GM23248 (cell line): Measurements from ENCODE around the gene MVP. TPM values are rescaled to one million over a fixed set of nuclear protein-coding genes. Genes with fewer than 3 reads are reported as not detected.

Experiments used
- DNase-seq: peaks from one replicate; pipeline ENCODE4 v3.0.0-alpha.2; 2015
- H2AFZ ChIP-seq: fragments of 200-600 bp; sonication (generic); 2 replicates; pipeline ENCODE4 v1.6.1; 2016; ENCODE audit warnings: antibody characterized with exemption
- H3F3A ChIP-seq: fragments of 200-600 bp; sonication (generic); 2 replicates; pipeline ENCODE4 v1.6.1; 2016; ENCODE audit warnings: mild to moderate bottlenecking, antibody characterized with exemption, mixed run types; ENCODE audit not compliant: insufficient read depth
- H3K27ac ChIP-seq: fragments of 200-600 bp; sonication (generic); 2 replicates; pipeline ENCODE4 v1.5.1; 2016; ENCODE audit warnings: mild to moderate bottlenecking
- H3K27me3 ChIP-seq: fragments of 200-600 bp; sonication (generic); replicated peaks from 2 replicates; pipeline ENCODE4 v1.6.1; 2016; ENCODE audit warnings: mild to moderate bottlenecking; ENCODE audit not compliant: insufficient read depth
- H3K36me3 ChIP-seq: fragments of 200-600 bp; sonication (generic); 2 replicates; pipeline ENCODE4 v1.6.1; 2016; ENCODE audit warnings: low read depth, mild to moderate bottlenecking
- H3K4me1 ChIP-seq: fragments of 200-600 bp; sonication (generic); 2 replicates; pipeline ENCODE4 v1.6.1; 2016; ENCODE audit warnings: mild to moderate bottlenecking; ENCODE audit not compliant: insufficient read depth
- H3K4me2 ChIP-seq: fragments of 200-600 bp; sonication (generic); one replicate; pipeline ENCODE4 v1.6.1; 2016; ENCODE audit warnings: mild to moderate bottlenecking; ENCODE audit not compliant: unreplicated experiment
- H3K4me3 ChIP-seq: fragments of 200-600 bp; sonication (generic); 2 replicates; pipeline ENCODE4 v1.5.1; 2016; ENCODE audit warnings: mild to moderate bottlenecking
- H3K79me2 ChIP-seq: fragments of 200-600 bp; sonication (generic); 2 replicates; pipeline ENCODE4 v1.6.1; 2016; ENCODE audit warnings: mild to moderate bottlenecking; ENCODE audit not compliant: insufficient read depth
- H3K9ac ChIP-seq: fragments of 200-600 bp; sonication (generic); 2 replicates; pipeline ENCODE4 v1.6.1; 2016; ENCODE audit warnings: mild to moderate bottlenecking
- H3K9me2 ChIP-seq: fragments of 200-600 bp; sonication (generic); 2 replicates; pipeline ENCODE4 v1.6.1; 2016; ENCODE audit warnings: mixed run types, mild to moderate bottlenecking, moderate library complexity; ENCODE audit not compliant: insufficient read depth
- H3K9me3 ChIP-seq: fragments of 200-600 bp; sonication (generic); one replicate; pipeline ENCODE4 v1.6.1; 2017; ENCODE audit warnings: low read depth
- H4K20me1 ChIP-seq: fragments of 200-600 bp; sonication (generic); 2 replicates; pipeline ENCODE4 v1.6.0; 2016; ENCODE audit not compliant: insufficient read depth
- EZH2 ChIP-seq: fragments of 200-600 bp; sonication (generic); IDR thresholded peaks from 2 replicates; pipeline ENCODE4 v1.6.1; 2018; ENCODE audit warnings: antibody characterized with exemption, mild to moderate bottlenecking; ENCODE audit not compliant: insufficient read depth, poor library complexity, severe bottlenecking
- EZH2phosphoT487 ChIP-seq: fragments of 200-600 bp; sonication (generic); IDR thresholded peaks from 2 replicates; pipeline ENCODE4 v1.6.1; 2018; ENCODE audit warnings: antibody characterized with exemption, moderate library complexity, mild to moderate bottlenecking, low read depth; ENCODE audit not compliant: insufficient read depth
- WGBS, 2 experiments: methylation state at CpG; one replicate each; pipeline ENCODE4 v1.1.6; 2015 to 2017; ENCODE audit warnings: low lambda C conversion rate in 2 of 2, low coverage in 1 of 2; ENCODE audit errors: missing lambda C conversion rate in 2 of 2; 5-methylcytosine and 5-hydroxymethylcytosine counted together
- in situ Hi-C: fragments of 300-500 bp; cut with MboI; formaldehyde crosslinking; loops from 2 replicates; pipeline ENCODE4 v1.15.0; 2020
- polyA plus RNA-seq: library from polyadenylated mRNA; unstranded; fragments of >200 nt; fragmentation: Nextera tagmentation; extraction: Ambion mirVana; gene quantifications from 2 replicates; pipeline ENCODE4 v1.2.1, GENCODE V29; 2016
- total RNA-seq: library from RNA; depleted of rRNA; stranded (reverse); fragments of >200 nt; shearing (Covaris generic); gene quantifications from 2 replicates; pipeline ENCODE4 v1.2.3, GENCODE V29; 2014

The MVP gene
- total and polyA plus RNA-seq, 2 experiments from 2014 or later = 230 to 272 TPM

DNA sequence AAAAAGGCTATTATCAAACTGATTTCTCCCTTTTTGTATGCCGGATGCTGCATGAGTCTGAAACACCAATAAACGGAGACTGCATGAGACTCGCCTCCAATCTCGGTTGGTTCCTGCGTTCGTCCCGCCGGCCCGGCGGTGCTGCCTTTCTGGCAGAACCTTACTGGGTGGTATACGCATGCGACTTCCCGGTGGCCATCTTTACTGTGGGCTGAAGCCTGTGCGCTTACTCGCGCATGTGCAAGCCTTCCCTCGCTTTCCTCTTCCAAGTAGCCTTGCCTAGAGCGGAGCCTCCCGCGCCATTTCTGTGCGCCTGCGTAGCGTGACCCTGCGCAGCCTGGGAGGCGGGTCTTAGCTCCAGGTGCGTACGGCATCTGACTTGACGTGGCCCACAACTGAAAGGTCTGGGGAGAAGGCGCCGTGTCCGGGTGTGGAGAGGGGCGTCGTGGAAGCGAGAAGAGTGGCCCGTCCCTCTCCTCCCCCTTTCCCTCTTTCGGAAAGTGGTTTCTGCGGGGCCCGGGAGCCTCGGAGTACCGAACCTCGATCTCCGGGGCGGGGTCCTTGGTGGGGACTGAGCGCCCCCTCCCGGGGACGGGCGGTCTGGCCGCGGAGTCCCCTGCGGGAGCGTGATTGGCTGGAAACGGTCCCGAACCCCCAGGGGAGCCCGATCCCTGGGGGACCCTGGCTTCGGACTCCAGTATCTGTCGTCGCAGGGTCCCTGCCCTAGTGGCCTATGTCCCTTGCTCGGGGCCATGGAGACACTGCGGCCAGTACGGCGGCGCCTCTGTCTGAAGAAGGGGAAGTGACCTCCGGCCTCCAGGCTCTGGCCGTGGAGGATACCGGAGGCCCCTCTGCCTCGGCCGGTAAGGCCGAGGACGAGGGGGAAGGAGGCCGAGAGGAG, 4.2 kb upstream of the MVP start, which contains the start of gene PAGR1:
Gene PAGR1, plus strand, starts transcription at position 360 of the 901 bp plus-strand sequence. Its CDS starts 374 bp downstream, at position 734.
- peaks cover 16% of the 10 kb centered on the region; the same call in 1 of the 2 replicates for H3K4me1 ChIP-seq
- peak within 1 kb of the TSS; percentile 85 for H3K4me3 ChIP-seq
- peak; percentile 100 for DNase-seq
- H3K27me3 ChIP-seq = no peaks in the 10 kb centered on the region
- 1% methylated on average over 50 to 67 of the region's 70 CpGs for WGBS, 2 experiments
- H2AFZ ChIP-seq = peak within 1 kb of the TSS; percentile 80
- H3K27ac ChIP-seq = peak within 1 kb of the TSS; percentile 70
- peak within 1 kb of the TSS; percentile 88 for H3K4me2 ChIP-seq
- H3K9me2 ChIP-seq = no peaks in the 10 kb centered on the region
- H3K79me2 ChIP-seq = peaks cover 44% of the 10 kb centered on the region
- H4K20me1 ChIP-seq = no peaks in the 10 kb centered on the region
- no peaks in the 10 kb centered on the region for H3K36me3 ChIP-seq
- H3K9me3 ChIP-seq = no peaks in the 10 kb centered on the region
- peak within 1 kb of the TSS; percentile 79 for H3K9ac ChIP-seq
- in situ Hi-C loops = loop anchor here (10.0 kb wide), 1 partner anchor 199 kb away; the partner anchor contains the start of gene DOC2A
- peaks cover 13% of the 10 kb centered on the region for H3F3A ChIP-seq
- no peak for TF ChIP-seq EZH2
- TF ChIP-seq EZH2phosphoT487 = no peak

DNA sequence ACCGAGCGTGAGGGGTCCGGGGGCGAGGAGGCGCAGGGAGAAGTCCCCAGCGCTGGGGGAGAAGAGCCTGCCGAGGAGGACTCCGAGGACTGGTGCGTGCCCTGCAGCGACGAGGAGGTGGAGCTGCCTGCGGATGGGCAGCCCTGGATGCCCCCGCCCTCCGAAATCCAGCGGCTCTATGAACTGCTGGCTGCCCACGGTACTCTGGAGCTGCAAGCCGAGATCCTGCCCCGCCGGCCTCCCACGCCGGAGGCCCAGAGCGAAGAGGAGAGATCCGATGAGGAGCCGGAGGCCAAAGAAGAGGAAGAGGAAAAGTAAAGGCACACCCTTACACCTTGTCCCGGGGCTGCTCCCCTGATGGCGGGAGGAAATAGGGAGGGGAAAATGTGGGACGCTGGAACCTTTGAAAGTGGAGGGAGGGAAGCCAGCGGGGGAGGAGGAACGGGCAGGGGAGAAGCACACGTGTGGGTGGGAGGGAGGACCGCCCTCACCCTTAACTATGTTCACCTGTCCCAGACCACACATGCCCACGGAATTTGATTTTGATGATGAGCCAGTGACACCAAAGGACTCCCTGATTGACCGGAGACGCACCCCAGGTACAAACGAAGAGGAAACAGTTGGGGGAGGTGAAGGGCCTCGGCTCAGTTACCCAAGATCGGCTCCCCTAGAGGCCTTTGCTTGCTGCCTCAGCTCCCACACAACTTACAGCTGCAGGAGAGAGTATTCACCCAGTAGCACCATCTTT, 3.4 kb upstream of the MVP start:
- 6 to 9% methylated on average over 22 to 35 of the region's 37 CpGs for WGBS, 2 experiments

DNA sequence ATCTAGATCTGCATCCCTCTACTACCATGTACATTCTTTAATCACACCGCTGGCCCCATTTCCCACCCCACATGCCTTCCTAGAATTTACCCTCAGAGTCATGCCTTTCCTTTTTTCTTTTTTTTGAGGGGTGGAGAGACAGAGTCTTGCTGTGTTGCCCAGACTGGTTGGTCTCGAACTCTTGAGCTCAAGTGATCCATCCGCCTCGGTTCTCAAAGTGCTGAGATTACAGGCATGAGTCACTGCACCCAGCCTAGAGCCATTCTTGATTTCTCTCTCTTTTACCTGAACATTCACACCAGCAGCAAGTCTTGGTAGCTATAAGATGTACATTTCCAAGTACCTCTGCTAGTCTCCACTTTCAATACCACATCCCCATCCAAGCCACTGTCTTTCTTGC, 2.2 kb upstream of the MVP start:
- Histone ChIP-seq H3K36me3 (no peaks in the 10 kb centered on the region), H2AFZ (no peak overlapping the region), H3K27ac (no peak overlapping the region), H3K4me2 (no peak overlapping the region), H3K4me1 (peaks cover 30% of the 10 kb centered on the region), H3K9me3 (no peaks in the 10 kb centered on the region), H3K79me2 (peaks cover 64% of the 10 kb centered on the region), H3K4me3 (no peak overlapping the region), H3K9ac (no peak overlapping the region), H3K9me2 (no peaks in the 10 kb centered on the region), H3K27me3 (no peaks in the 10 kb centered on the region), H3F3A (peaks cover 32% of the 10 kb centered on the region), H4K20me1 (no peaks in the 10 kb centered on the region)
- 88 to 97% methylated on average over 4 of the region's 4 CpGs for WGBS, 2 experiments
- no peak for DNase-seq
- TF ChIP-seq EZH2phosphoT487 = no peak
- TF ChIP-seq EZH2 = no peak
- in situ Hi-C loops = loop anchor here (10.0 kb wide), 1 partner anchor 197 kb away; the partner anchor contains the start of gene DOC2A

More for the DNA sequence above, 3.4 kb upstream of the MVP start:
- no peaks in the 10 kb centered on the region for H4K20me1 ChIP-seq
- TF ChIP-seq EZH2phosphoT487 = no peak
- TF ChIP-seq EZH2 = no peak
- DNase-seq = peak; percentile 88
- peak overlapping the region; percentile 79 for H3K9ac ChIP-seq
- peak overlapping the region; percentile 85 for H3K4me3 ChIP-seq
- peak overlapping the region; percentile 70 for H3K27ac ChIP-seq
- peaks cover 20% of the 10 kb centered on the region for H3F3A ChIP-seq
- no peaks in the 10 kb centered on the region for H3K27me3 ChIP-seq
- peak overlapping the region; percentile 80 for H2AFZ ChIP-seq
- no peaks in the 10 kb centered on the region for H3K36me3 ChIP-seq
- H3K9me2 ChIP-seq = no peaks in the 10 kb centered on the region
- H3K4me1 ChIP-seq = peaks cover 18% of the 10 kb centered on the region
- no peaks in the 10 kb centered on the region for H3K9me3 ChIP-seq
- in situ Hi-C loops = loop anchor here (10.0 kb wide), 1 partner anchor 198 kb away; the partner anchor contains the start of gene DOC2A
- peaks cover 52% of the 10 kb centered on the region for H3K79me2 ChIP-seq
- H3K4me2 ChIP-seq = peak overlapping the region; percentile 77

DNA sequence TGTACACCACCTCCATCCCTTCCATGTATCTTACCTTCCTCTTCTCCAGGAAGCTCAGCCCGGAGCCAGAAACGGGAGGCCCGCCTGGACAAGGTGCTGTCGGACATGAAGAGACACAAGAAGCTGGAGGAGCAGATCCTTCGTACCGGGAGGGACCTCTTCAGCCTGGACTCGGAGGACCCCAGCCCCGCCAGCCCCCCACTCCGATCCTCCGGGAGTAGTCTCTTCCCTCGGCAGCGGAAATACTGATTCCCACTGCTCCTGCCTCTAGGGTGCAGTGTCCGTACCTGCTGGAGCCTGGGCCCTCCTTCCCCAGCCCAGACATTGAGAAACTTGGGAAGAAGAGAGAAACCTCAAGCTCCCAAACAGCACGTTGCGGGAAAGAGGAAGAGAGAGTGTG, 756 bp upstream of the MVP start:
- 57 to 63% methylated on average over 12 to 15 of the region's 15 CpGs for WGBS, 2 experiments
- in situ Hi-C loops = loop anchor here (10.0 kb wide), 1 partner anchor 195 kb away; the partner anchor contains the start of gene DOC2A
- Histone ChIP-seq H3K27me3 (no peaks in the 10 kb centered on the region), H3K79me2 (peaks cover 79% of the 10 kb centered on the region), H2AFZ (no peak overlapping the region), H3F3A (peaks cover 47% of the 10 kb centered on the region), H3K9me2 (no peaks in the 10 kb centered on the region), H3K4me1 (peaks cover 43% of the 10 kb centered on the region), H3K9me3 (no peaks in the 10 kb centered on the region), H3K27ac (no peak overlapping the region), H3K4me2 (peak overlapping the region; percentile 99), H4K20me1 (no peaks in the 10 kb centered on the region), H3K36me3 (no peaks in the 10 kb centered on the region), H3K4me3 (no peak overlapping the region), H3K9ac (peak overlapping the region; percentile 88)
- DNase-seq = no peak
- TF ChIP-seq EZH2 (no peak), EZH2phosphoT487 (no peak)
